Duodenal mucosa (tissue), 2 donors: ENCODE data around the gene EFCAB8.
A peak's percentile ranks its signal among the peaks of the same experiment; 100 is the strongest.

ENCODE experiments used
- H3K27ac ChIP-seq: one replicate; pipeline ENCODE4 v1.7.0; 2013; ENCODE audit warnings: low read depth, low read length
- H3K27me3 ChIP-seq, 2 donors: one replicate each; pipeline ENCODE4 v1.7.0; 2013; ENCODE audit warnings: low read length in 2 of 2, control low read depth in 1 of 2; ENCODE audit not compliant: insufficient read depth in 2 of 2, control insufficient read depth in 1 of 2
- H3K36me3 ChIP-seq, 2 donors: one replicate each; pipeline ENCODE4 v1.7.0; 2013; ENCODE audit warnings: low read length in 2 of 2, control low read depth in 1 of 2; ENCODE audit not compliant: insufficient read depth in 2 of 2, control insufficient read depth in 1 of 2
- H3K4me1 ChIP-seq, 2 donors: one replicate each; pipeline ENCODE4 v1.7.0; 2013; ENCODE audit warnings: low read length in 2 of 2, control low read depth in 1 of 2; ENCODE audit not compliant: insufficient read depth in 2 of 2, control insufficient read depth in 1 of 2
- H3K4me3 ChIP-seq, 2 donors: one replicate each; pipeline ENCODE4 v1.7.0; 2013; ENCODE audit warnings: low read length in 2 of 2, low read depth in 1 of 2
- H3K9ac ChIP-seq, 2 donors: one replicate each; pipeline ENCODE4 v1.7.0; 2013; ENCODE audit warnings: low read length in 2 of 2, low read depth in 1 of 2
- H3K9me3 ChIP-seq, 2 donors: one replicate each; pipeline ENCODE4 v1.7.0; 2013; ENCODE audit warnings: low read length in 2 of 2, control low read depth in 1 of 2; ENCODE audit not compliant: control insufficient read depth in 1 of 2

The EFCAB8 gene, protein sequence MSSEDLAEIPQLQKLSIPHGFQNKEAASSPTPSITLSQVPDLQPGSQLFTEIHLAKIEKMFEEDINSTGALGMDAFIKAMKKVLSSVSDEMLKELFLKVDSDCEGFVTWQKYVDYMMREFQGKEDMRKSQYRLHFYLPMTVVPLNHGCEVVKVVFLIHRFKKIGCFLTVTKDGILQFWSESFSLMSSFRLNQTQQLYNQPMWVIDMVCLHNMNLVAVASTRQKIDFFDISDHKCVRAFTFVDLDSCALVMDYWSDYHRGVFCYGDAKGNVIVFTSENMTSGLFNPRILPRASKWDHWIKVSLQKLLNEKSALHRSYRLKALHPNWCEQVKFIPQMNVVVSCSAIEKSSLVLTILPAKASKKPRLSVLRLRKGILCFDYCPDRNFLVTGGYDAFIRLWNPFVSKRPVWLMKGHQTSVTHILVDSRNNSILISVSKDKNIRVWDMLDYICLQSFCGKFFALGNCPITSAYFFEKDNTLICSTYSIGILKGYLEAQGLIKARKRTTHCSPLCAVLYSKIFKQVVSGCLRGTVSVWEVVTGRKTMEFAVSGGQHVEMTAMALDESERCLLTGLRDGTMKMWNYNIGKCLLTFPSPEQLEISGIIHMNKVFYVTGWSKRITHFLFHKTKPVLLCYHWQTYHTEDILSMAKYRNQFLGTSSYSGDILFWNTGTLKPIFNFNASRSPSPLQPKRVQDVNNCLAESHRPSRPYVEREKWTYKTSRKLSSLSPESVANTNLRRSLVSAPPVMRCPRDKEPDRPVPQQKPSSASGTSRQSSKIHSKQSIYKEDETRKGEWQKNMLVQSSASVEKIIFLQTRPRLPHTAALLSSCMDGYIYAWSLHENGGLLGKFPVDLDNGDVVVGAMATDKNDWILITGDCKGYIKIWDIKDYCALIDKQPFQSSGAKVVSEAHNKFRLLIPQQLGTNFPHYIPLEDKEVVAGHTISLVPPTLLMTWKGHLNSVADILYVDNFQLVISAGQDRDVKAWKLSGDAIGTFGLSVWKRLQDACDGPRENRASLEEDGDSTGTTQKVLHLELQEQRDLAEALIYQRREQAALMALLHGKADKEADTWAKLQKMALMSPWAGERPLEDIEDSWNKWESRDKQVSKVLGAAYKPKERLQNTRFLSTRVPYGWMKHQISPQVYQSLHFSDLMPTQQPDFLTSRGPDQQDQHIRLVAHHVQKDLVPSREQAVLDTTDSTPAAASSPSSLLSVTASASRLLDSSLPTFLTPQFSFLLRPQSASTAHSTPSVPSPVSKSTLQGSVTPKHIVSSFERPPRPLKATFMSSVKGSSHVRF

DNA sequence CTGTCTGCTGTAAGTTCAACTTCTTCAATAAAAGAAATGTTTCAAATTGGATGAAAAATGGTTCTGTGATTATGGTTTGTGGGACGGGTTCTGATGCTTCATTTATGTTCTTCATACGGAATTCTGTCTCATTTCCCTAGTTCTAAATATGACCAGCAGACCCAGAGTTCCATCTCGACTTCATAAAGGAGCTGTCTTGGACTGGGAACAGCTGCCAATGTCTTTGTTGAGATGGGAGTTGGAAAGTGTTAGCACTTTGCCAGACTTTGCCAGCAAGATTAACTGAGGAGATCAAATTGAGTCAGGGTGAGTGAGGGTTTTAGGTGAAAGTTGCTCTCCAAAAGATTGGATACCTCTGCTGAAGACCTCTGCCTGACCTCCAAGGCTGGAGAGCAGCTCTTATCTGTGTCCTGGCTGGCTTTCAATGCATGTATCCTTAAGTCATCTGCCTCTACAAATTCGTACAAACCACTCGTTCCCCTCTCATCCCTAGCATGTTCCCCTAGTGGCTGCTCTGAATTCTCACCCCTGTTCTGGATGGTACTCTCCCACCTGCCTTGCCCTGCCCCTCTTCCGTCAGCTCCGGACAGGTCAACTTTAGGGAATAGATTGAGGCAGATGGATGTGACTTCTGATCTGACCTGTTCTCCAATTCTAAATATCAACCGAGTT is at the start of gene EFCAB8:
TSS of gene EFCAB8 (plus strand) at position 223 of the 672 bp plus-strand sequence. CDS start 4,870 bp downstream, outside the sequence.
- H3K4me1 ChIP-seq: no peaks in the 10 kb centered on the region
- H3K27me3 ChIP-seq: no peaks in the 10 kb centered on the region
- no peaks in the 10 kb centered on the region for H3K9me3 ChIP-seq
- H3K36me3 ChIP-seq: peaks cover 12 to 18% of the 10 kb centered on the region in 2 donors
- no peak within 1 kb of the TSS for H3K4me3 ChIP-seq
- no peak within 1 kb of the TSS for H3K9ac ChIP-seq
- H3K27ac ChIP-seq: no peak within 1 kb of the TSS

DNA sequence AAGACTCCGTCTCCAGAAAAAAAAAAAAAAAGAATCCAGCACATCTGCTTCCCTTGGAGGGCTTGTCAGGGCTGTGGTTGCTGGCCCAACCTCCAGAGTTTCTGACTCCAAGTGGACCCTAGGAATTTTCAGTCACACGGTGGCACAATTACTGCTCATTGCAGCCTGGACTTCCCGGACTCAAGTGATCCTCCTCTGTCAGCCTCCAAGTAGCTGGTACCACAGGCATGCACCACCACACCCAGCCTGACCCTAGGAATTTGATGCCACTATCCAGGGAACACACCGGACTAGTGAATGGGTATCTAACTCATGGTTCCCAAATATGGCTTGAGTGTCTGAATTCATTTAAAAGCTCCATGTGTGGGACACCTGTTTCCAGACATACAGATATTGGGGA is 48.8 kb upstream of the EFCAB8 start:
- no peaks in the 10 kb centered on the region for H3K4me1 ChIP-seq
- no peak overlapping the region for H3K4me3 ChIP-seq
- H3K27me3 ChIP-seq: no peaks in the 10 kb centered on the region
- no peak overlapping the region for H3K9ac ChIP-seq
- H3K36me3 ChIP-seq: no peaks in the 10 kb centered on the region
- no peaks in the 10 kb centered on the region for H3K9me3 ChIP-seq
- no peak overlapping the region for H3K27ac ChIP-seq

DNA sequence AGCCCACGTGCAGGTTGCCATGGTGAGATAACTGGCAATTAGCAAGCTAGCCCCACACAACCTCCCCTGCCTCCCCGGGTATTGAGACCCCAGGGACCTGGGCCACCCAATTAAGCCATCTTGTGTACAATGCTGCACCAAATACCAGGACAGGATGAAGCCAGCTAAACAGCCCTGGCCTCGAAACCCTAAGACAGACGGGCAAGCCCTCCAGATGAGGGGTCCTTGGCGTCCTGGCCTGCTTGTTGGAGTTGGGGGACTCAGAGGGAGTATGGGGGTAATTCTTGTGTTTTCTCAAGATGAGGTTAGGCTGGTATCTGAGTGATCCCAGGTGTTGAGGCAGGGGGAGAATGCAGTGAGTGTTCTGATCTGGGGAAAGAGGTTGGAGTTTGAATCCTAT is 47.8 kb upstream of the EFCAB8 start:
- H3K9ac ChIP-seq: no peak overlapping the region
- H3K9me3 ChIP-seq: no peaks in the 10 kb centered on the region
- no peak overlapping the region for H3K4me3 ChIP-seq
- H3K27ac ChIP-seq: no peak overlapping the region
- H3K36me3 ChIP-seq: no peaks in the 10 kb centered on the region
- H3K27me3 ChIP-seq: no peaks in the 10 kb centered on the region
- H3K4me1 ChIP-seq: no peaks in the 10 kb centered on the region

DNA sequence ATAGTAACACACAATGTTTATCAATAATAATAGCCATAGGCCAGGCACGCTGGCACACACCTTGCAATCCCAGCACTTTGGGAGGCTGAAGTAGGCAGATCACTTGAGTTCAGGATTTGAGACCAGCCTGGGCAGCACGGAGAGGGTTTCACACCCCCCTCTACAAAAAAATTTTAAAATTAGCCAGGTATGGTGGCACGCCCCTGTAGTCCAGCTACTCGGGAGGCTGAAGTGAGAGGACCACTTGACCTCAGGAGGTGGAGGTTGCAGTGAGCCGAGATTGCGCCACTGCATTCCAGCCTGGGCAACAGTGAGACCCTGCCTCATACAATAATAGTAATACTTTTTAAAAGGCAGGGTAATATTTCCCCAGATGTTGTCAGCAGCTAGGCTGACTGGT is 46.8 kb upstream of the EFCAB8 start:
- no peaks in the 10 kb centered on the region for H3K27me3 ChIP-seq

DNA sequence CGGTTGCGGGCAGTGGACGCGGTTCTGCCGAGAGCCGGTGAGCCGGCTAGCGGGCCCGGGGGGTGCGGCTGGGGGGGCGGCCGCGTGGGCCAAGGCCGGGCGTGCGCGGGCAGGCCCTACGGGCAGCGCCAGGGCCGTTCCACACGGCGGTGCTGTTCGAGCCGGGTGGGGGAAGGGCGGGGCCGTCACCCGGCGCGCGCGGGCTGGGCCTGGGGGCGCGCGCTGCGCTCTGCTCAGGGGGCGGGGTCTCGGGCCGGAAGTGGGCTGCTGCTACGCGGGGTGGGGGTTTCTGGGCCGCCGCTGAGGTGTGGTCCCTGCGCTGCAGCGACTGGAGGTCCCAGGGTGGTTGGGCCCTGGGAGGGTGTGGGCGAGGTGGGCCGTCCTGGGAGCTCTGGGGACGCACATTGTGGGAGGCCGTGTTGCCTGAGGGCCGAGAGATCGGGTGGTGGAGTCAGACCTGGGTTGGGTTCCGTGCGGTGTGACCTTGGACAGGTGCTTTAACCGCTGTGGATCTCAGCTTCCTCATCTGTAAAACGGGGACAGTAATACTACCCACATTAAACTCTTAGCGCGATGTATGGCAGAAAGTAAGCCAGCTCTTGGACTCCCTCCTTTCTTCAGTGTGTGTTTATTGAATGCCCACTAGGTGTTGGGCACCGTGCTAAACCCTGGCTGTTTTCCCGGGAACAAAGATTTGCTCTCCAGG is 38.6 kb upstream of the EFCAB8 start:
- Histone ChIP-seq H3K9me3 (no peaks in the 10 kb centered on the region), H3K36me3 (no peaks in the 10 kb centered on the region), H3K4me1 (peaks cover 27 to 28% of the 10 kb centered on the region in 2 donors), H3K27me3 (no peaks in the 10 kb centered on the region), H3K27ac (peak overlapping the region; percentile 92), H3K9ac (peak overlapping the region; percentile 89), H3K4me3 (peak overlapping the region; percentile 78 to 94)

More for the DNA sequence above, 46.8 kb upstream of the EFCAB8 start:
- Histone ChIP-seq H3K9me3 (no peaks in the 10 kb centered on the region), H3K4me3 (no peak overlapping the region), H3K4me1 (no peaks in the 10 kb centered on the region), H3K36me3 (no peaks in the 10 kb centered on the region), H3K27ac (no peak overlapping the region), H3K9ac (no peak overlapping the region)

DNA sequence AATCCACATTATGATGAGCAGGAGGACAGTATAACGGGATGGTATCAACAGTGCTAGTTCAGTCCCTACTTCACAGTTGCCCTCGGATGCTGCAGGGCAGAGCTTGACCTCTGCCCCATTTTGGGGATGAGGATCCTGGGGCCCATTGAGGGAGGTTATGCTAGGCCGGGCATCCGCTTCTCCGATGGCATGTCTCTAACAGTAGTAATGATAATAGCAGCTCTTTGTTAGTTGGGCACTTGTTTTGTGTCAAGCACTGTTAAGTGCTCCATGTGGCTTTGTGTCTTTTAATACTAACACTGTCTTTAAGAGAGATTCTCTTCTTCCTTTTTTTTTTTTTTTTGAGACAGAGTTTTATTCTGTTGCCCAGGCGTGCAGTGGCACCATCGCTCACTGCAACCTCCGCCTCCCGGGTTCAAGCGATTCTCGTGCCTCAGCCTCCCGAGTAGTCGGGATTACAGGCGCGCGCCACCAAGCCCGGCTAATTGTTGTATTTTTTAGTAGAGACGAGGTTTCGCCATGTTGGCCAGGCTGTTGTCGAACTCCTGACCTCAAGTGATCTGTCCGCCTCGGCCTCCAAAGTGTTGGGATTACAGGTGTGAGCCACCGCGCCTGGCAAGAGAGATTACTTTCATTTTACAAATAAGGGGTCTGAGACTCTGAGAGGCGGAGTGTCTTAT is 37.9 kb upstream of the EFCAB8 start:
- H3K9ac ChIP-seq: peak overlapping the region; percentile 89
- peaks cover 0 to 2% of the 10 kb centered on the region in 2 donors for H3K36me3 ChIP-seq
- H3K4me1 ChIP-seq: peaks cover 27 to 28% of the 10 kb centered on the region in 2 donors
- H3K9me3 ChIP-seq: no peaks in the 10 kb centered on the region
- peak overlapping the region; percentile 92 for H3K27ac ChIP-seq
- peak overlapping the region; percentile 78 to 94 for H3K4me3 ChIP-seq
- H3K27me3 ChIP-seq: no peaks in the 10 kb centered on the region

DNA sequence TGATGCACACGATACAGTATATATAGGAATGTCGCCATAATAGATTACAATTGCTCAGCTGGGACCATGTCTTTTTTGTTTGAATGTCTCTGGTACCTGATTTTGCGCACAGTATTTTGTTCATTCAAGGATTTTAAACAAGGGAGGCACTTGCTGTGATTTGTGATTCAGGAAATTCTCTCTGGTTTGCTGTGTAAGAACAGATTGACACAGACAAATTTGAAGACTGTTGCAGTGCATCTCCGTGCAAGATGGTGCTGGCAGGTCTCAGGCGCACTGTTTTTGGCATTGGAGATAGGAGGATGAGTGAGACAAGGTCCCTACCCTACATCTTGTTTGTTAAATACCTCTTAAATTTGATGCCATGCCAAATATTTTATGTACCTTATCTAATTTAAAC is 36.5 kb upstream of the EFCAB8 start:
- no peak overlapping the region for H3K27ac ChIP-seq
- H3K9me3 ChIP-seq: no peaks in the 10 kb centered on the region
- peak overlapping the region in 1 of 2 donors; percentile 1 for H3K4me3 ChIP-seq
- no peak overlapping the region for H3K9ac ChIP-seq
- H3K27me3 ChIP-seq: no peaks in the 10 kb centered on the region
- peaks cover 0 to 10% of the 10 kb centered on the region in 2 donors for H3K36me3 ChIP-seq
- peaks cover 27 to 28% of the 10 kb centered on the region in 2 donors for H3K4me1 ChIP-seq

DNA sequence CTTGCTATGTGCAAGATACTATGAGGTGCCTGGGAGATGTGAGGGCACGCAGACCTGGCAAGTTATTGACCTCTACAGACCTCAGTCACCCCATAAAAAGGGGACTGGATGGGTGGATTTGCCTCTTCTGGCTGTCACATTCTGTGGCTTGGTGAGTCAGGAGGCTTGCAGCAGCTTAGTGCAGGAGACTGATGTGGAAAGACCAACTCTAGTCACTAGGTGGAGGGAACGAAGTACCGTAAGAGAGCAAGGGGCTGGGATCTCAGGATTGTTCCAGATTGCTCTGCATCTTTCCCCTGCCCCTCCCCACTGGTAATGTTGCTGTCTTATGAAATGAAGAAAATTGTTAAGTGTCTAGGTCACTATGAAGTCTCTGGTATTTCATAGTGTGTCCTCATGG is 35.6 kb upstream of the EFCAB8 start:
- no peak overlapping the region for H3K27ac ChIP-seq
- peaks cover 27 to 28% of the 10 kb centered on the region in 2 donors for H3K4me1 ChIP-seq
- no peak overlapping the region for H3K9ac ChIP-seq
- H3K36me3 ChIP-seq: peaks cover 0 to 15% of the 10 kb centered on the region in 2 donors
- H3K27me3 ChIP-seq: no peaks in the 10 kb centered on the region
- H3K4me3 ChIP-seq: no peak overlapping the region
- no peaks in the 10 kb centered on the region for H3K9me3 ChIP-seq
